ENCODE measurements around the gene TRAPPC2B.

GRCh38 chr19:57366776-57367175 is 3.4 kb downstream of the TRAPPC2B start:
- TF ChIP-seq EZH2phosphoT487 (IDR thresholded peaks at IDR 0.05; ENCODE audit: insufficient read depth, low read depth): no peak
- no peak for TF ChIP-seq EZH2 (IDR thresholded peaks at IDR 0.05; ENCODE audit: insufficient read depth, poor library complexity, severe bottlenecking)
